SK-MEL-5 (cell line): Measurements from ENCODE around the gene NTM. TPM values are rescaled to one million over a fixed set of nuclear protein-coding genes. Genes with fewer than 3 reads are reported as not detected.

Source experiments
- DNase-seq: peaks from one replicate; pipeline ENCODE4 v3.0.0-alpha.2; 2016; ENCODE audit warnings: low read depth, low spot score
- in situ Hi-C: cut with HindIII; loops from 2 replicates; pipeline ENCODE4 v1.10.0; 2016; ENCODE audit warnings: low sequenced_read_pairs, high pct_unique_total_duplicates, low pct_unique_long_range_greater_than_20kb
- total RNA-seq: library from RNA; depleted of rRNA; stranded (reverse); fragments of >200 nt; shearing (Covaris generic); gene quantifications from 2 replicates; pipeline ENCODE4 v1.2.3, GENCODE V29; 2014

Gene NTM
- total RNA-seq, 1 experiment from 2014 or later: 0.95 TPM

- in situ Hi-C loops: no loop called here
- DNase-seq: no peak
These were observed 259.6 kb downstream of the NTM start for GRCh38 chr11:131629925-131630540.

- DNase-seq: no peak
- in situ Hi-C loops: no loop called here
These were observed 262.6 kb downstream of the NTM start for GRCh38 chr11:131632971-131633370.

GRCh38 chr11:131633921-131634715 lies 263.7 kb downstream of the NTM start:
- DNase-seq: no peak

GRCh38 chr11:131637469-131638175 lies 267.2 kb downstream of the NTM start:
- peak; percentile 4 for DNase-seq
- in situ Hi-C loops: no loop called here

More at GRCh38 chr11:131633921-131634715, 263.7 kb downstream of the NTM start:
- in situ Hi-C loops: no loop called here

- in situ Hi-C loops: no loop called here
- DNase-seq: no peak
These were observed 268.5 kb downstream of the NTM start for GRCh38 chr11:131638889-131639288.

GRCh38 chr11:131640320-131640719 lies 269.9 kb downstream of the NTM start:
- no peak for DNase-seq
- in situ Hi-C loops: no loop called here

GRCh38 chr11:131642756-131643531 lies 272.5 kb downstream of the NTM start:
- DNase-seq: no peak
- in situ Hi-C loops: no loop called here

- no peak for DNase-seq
- in situ Hi-C loops: no loop called here
These were observed 273.9 kb downstream of the NTM start for GRCh38 chr11:131644204-131644795.

GRCh38 chr11:131645237-131645636 lies 274.8 kb downstream of the NTM start:
- in situ Hi-C loops: no loop called here
- DNase-seq: no peak

GRCh38 chr11:131649856-131650255 lies 279.4 kb downstream of the NTM start:
- in situ Hi-C loops: no loop called here
- DNase-seq: no peak

GRCh38 chr11:131652231-131652630 lies 281.8 kb downstream of the NTM start:
- no peak for DNase-seq
- in situ Hi-C loops: no loop called here

GRCh38 chr11:131653260-131653659 lies 282.8 kb downstream of the NTM start:
- in situ Hi-C loops: no loop called here
- no peak for DNase-seq

GRCh38 chr11:131654849-131655248 lies 284.4 kb downstream of the NTM start:
- in situ Hi-C loops: no loop called here
- no peak for DNase-seq

GRCh38 chr11:131656179-131656838 lies 285.9 kb downstream of the NTM start:
- in situ Hi-C loops: no loop called here
- no peak for DNase-seq

GRCh38 chr11:131656839-131657211 lies 286.4 kb downstream of the NTM start:
- DNase-seq: no peak
- in situ Hi-C loops: no loop called here

GRCh38 chr11:131658414-131658813 lies 288.0 kb downstream of the NTM start:
- in situ Hi-C loops: no loop called here
- no peak for DNase-seq

- in situ Hi-C loops: no loop called here
- no peak for DNase-seq
These were observed 288.5 kb downstream of the NTM start for GRCh38 chr11:131658952-131659351.
